ENCODE data around the gene POLR2L.

The POLR2L gene

GRCh38 chr11:839875-840617, 2.3 kb downstream of the POLR2L start:
- peaks cover 35% of the 10 kb centered on the region for H3K36me3 ChIP-seq (ENCODE audit: control insufficient read depth, insufficient read depth, low read length)
- peaks cover 11% of the 10 kb centered on the region for H3K4me1 ChIP-seq (ENCODE audit: control insufficient read depth, insufficient read depth, low read length)
- no peaks in the 10 kb centered on the region for H3K9me3 ChIP-seq (ENCODE audit: control insufficient read depth, insufficient read depth, low read length)
- no peak overlapping the region for H3K4me3 ChIP-seq (ENCODE audit: low read depth, low read length)
- no peak overlapping the region for H3K9ac ChIP-seq (ENCODE audit: low read depth, low read length)
- H3K27me3 ChIP-seq (ENCODE audit: control insufficient read depth, insufficient read depth, low read length), result no peaks in the 10 kb centered on the region

- H3K4me1 ChIP-seq (ENCODE audit: control insufficient read depth, insufficient read depth, low read length), result peaks cover 8% of the 10 kb centered on the region
- no peaks in the 10 kb centered on the region for H3K9me3 ChIP-seq (ENCODE audit: control insufficient read depth, insufficient read depth, low read length)
- no peaks in the 10 kb centered on the region for H3K27me3 ChIP-seq (ENCODE audit: control insufficient read depth, insufficient read depth, low read length)
- H3K9ac ChIP-seq (ENCODE audit: low read depth, low read length), result no peak overlapping the region
- H3K4me3 ChIP-seq (ENCODE audit: low read depth, low read length), result no peak overlapping the region
- peaks cover 35% of the 10 kb centered on the region for H3K36me3 ChIP-seq (ENCODE audit: control insufficient read depth, insufficient read depth, low read length)
Observed at GRCh38 chr11:839280-839623, 3.1 kb downstream of the POLR2L start.

DNA sequence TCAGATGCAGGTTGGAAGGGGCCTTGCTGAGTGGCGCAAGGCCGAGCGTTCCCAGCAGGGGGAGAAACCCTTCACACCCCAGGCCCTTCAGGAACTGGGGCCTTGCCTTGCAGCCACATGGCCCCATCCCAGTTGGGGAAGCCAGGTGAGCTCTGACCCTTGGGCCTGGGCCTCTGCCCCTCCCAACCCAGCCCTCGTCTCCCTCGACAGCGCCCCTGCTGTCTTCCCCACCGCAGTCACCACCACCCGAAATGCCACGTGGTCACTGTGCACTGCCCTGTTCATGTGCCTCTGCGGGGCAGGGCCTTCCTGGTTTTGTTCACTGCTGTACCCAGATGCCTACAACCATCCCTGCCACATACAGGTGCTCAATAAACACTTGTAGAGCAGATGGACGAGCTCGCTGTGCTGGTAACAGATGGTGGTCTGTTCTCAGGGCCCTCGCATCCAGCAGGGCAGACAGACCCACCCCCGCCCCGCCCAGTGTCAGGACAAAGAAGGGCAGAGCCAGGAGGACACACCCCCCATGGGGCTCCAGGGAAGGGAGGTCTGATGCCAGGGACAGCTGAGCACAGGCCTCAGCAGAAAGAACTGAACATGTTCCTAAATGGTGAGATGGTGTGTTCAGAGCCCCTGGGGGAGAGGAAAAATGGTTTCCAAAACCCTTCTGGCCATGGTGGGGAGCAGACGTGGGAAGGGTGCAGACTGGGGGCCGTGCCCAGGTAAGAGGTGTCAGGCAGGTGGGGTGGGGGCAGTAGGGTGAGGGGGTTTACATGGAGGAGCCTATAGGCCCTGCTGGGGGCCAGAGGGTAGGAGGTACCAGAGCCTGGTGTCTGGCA, 3.7 kb downstream of the POLR2L start:
- peaks cover 8% of the 10 kb centered on the region for H3K4me1 ChIP-seq (ENCODE audit: control insufficient read depth, insufficient read depth, low read length)
- H3K9me3 ChIP-seq (ENCODE audit: control insufficient read depth, insufficient read depth, low read length), result no peaks in the 10 kb centered on the region
- no peak overlapping the region for H3K4me3 ChIP-seq (ENCODE audit: low read depth, low read length)
- no peak overlapping the region for H3K9ac ChIP-seq (ENCODE audit: low read depth, low read length)
- no peaks in the 10 kb centered on the region for H3K27me3 ChIP-seq (ENCODE audit: control insufficient read depth, insufficient read depth, low read length)
- peaks cover 35% of the 10 kb centered on the region for H3K36me3 ChIP-seq (ENCODE audit: control insufficient read depth, insufficient read depth, low read length)

- H3K27me3 ChIP-seq (ENCODE audit: control insufficient read depth, insufficient read depth, low read length), result no peaks in the 10 kb centered on the region
- H3K9ac ChIP-seq (ENCODE audit: low read depth, low read length), result no peak overlapping the region
- H3K36me3 ChIP-seq (ENCODE audit: control insufficient read depth, insufficient read depth, low read length), result peaks cover 35% of the 10 kb centered on the region
- H3K4me3 ChIP-seq (ENCODE audit: low read depth, low read length), result no peak overlapping the region
- H3K9me3 ChIP-seq (ENCODE audit: control insufficient read depth, insufficient read depth, low read length), result no peaks in the 10 kb centered on the region
- peaks cover 8% of the 10 kb centered on the region for H3K4me1 ChIP-seq (ENCODE audit: control insufficient read depth, insufficient read depth, low read length)
Observed at GRCh38 chr11:837990-838307, 4.4 kb downstream of the POLR2L start.

GRCh38 chr11:837189-837989, 4.9 kb downstream of the POLR2L start:
- H3K27me3 ChIP-seq (ENCODE audit: control insufficient read depth, insufficient read depth, low read length), result no peaks in the 10 kb centered on the region
- no peaks in the 10 kb centered on the region for H3K9me3 ChIP-seq (ENCODE audit: control insufficient read depth, insufficient read depth, low read length)
- peaks cover 35% of the 10 kb centered on the region for H3K36me3 ChIP-seq (ENCODE audit: control insufficient read depth, insufficient read depth, low read length)
- peaks cover 8% of the 10 kb centered on the region for H3K4me1 ChIP-seq (ENCODE audit: control insufficient read depth, insufficient read depth, low read length)
- H3K9ac ChIP-seq (ENCODE audit: low read depth, low read length), result no peak overlapping the region
- no peak overlapping the region for H3K4me3 ChIP-seq (ENCODE audit: low read depth, low read length)

GRCh38 chr11:836700-837099, 5.6 kb downstream of the POLR2L start:
- Histone ChIP-seq H3K9me3 (ENCODE audit: control insufficient read depth, insufficient read depth, low read length) (no peaks in the 10 kb centered on the region), H3K27me3 (ENCODE audit: control insufficient read depth, insufficient read depth, low read length) (peaks cover 6% of the 10 kb centered on the region), H3K4me1 (ENCODE audit: control insufficient read depth, insufficient read depth, low read length) (peaks cover 8% of the 10 kb centered on the region), H3K36me3 (ENCODE audit: control insufficient read depth, insufficient read depth, low read length) (peaks cover 35% of the 10 kb centered on the region), H3K9ac (ENCODE audit: low read depth, low read length) (no peak overlapping the region), H3K4me3 (ENCODE audit: low read depth, low read length) (no peak overlapping the region)

GRCh38 chr11:836274-836673, 6.1 kb downstream of the POLR2L start:
- Histone ChIP-seq H3K4me1 (ENCODE audit: control insufficient read depth, insufficient read depth, low read length) (peaks cover 7% of the 10 kb centered on the region), H3K9me3 (ENCODE audit: control insufficient read depth, insufficient read depth, low read length) (no peaks in the 10 kb centered on the region), H3K36me3 (ENCODE audit: control insufficient read depth, insufficient read depth, low read length) (peaks cover 35% of the 10 kb centered on the region), H3K27me3 (ENCODE audit: control insufficient read depth, insufficient read depth, low read length) (peaks cover 10% of the 10 kb centered on the region), H3K9ac (ENCODE audit: low read depth, low read length) (no peak overlapping the region), H3K4me3 (ENCODE audit: low read depth, low read length) (no peak overlapping the region)

- no peak overlapping the region for H3K9ac ChIP-seq (ENCODE audit: low read depth, low read length)
- H3K27me3 ChIP-seq (ENCODE audit: control insufficient read depth, insufficient read depth, low read length), result peaks cover 18% of the 10 kb centered on the region
- H3K36me3 ChIP-seq (ENCODE audit: control insufficient read depth, insufficient read depth, low read length), result peaks cover 28% of the 10 kb centered on the region
- H3K4me1 ChIP-seq (ENCODE audit: control insufficient read depth, insufficient read depth, low read length), result peaks cover 7% of the 10 kb centered on the region
- H3K9me3 ChIP-seq (ENCODE audit: control insufficient read depth, insufficient read depth, low read length), result no peaks in the 10 kb centered on the region
- H3K4me3 ChIP-seq (ENCODE audit: low read depth, low read length), result no peak overlapping the region
Observed at GRCh38 chr11:834371-835316, 7.7 kb downstream of the POLR2L start.

DNA sequence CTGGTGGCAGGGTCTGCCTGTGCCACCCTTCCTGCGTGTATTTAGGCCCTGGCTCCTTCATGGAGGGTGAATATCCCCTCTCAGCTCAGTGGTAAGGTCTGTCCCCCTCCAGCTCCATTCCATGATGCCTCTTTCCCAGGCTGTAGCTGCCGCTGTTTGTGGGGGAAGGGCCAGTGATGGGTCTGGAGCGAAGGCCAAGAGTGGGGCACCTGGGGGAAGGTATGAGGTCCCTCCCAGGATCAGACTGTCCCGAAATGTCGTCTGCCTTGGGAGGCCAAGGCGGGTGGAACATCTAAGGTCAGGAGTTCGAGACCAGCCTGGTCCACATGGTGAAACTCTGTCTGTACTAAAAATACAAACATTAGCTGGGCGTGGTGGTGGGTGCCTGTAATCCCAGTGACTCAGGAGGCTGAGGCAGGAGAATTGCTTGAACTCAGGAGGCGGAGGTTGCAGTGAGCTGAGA, 8.4 kb downstream of the POLR2L start:
- H3K9me3 ChIP-seq (ENCODE audit: control insufficient read depth, insufficient read depth, low read length), result no peaks in the 10 kb centered on the region
- peaks cover 20% of the 10 kb centered on the region for H3K36me3 ChIP-seq (ENCODE audit: control insufficient read depth, insufficient read depth, low read length)
- H3K4me1 ChIP-seq (ENCODE audit: control insufficient read depth, insufficient read depth, low read length), result peaks cover 7% of the 10 kb centered on the region
- H3K4me3 ChIP-seq (ENCODE audit: low read depth, low read length), result peak overlapping the region; percentile 65
- H3K9ac ChIP-seq (ENCODE audit: low read depth, low read length), result no peak overlapping the region
- peaks cover 23% of the 10 kb centered on the region for H3K27me3 ChIP-seq (ENCODE audit: control insufficient read depth, insufficient read depth, low read length)

GRCh38 chr11:833114-833791, 9.1 kb downstream of the POLR2L start:
- peaks cover 27% of the 10 kb centered on the region for H3K27me3 ChIP-seq (ENCODE audit: control insufficient read depth, insufficient read depth, low read length)
- H3K9ac ChIP-seq (ENCODE audit: low read depth, low read length), result no peak overlapping the region
- H3K4me1 ChIP-seq (ENCODE audit: control insufficient read depth, insufficient read depth, low read length), result peaks cover 3% of the 10 kb centered on the region

More at GRCh38 chr11:833114-833791, 9.1 kb downstream of the POLR2L start:
- Histone ChIP-seq H3K9me3 (ENCODE audit: control insufficient read depth, insufficient read depth, low read length) (no peaks in the 10 kb centered on the region), H3K36me3 (ENCODE audit: control insufficient read depth, insufficient read depth, low read length) (peaks cover 16% of the 10 kb centered on the region), H3K4me3 (ENCODE audit: low read depth, low read length) (peak overlapping the region; percentile 65)

Measured in iPS-15b (cell line).